Glutamatergic neuron (in vitro differentiated cells): ENCODE measurements around the gene SMAD9. TPM values are rescaled to one million over a fixed set of nuclear protein-coding genes. Genes with fewer than 3 reads are reported as not detected.

ENCODE experiments used
- DNase-seq: peaks from one replicate; pipeline ENCODE4 v3.0.0; 2022
- H3K27ac Mint-ChIP-seq: one replicate; pipeline ENCODE4 v1.8.0; 2020; ENCODE audit warnings: mild to moderate bottlenecking, mixed read lengths, inconsistent platforms; ENCODE audit not compliant: unreplicated experiment
- H3K27me3 Mint-ChIP-seq: one replicate; pipeline ENCODE4 v1.8.0; 2020; ENCODE audit warnings: mild to moderate bottlenecking, moderate library complexity, mixed read lengths, inconsistent platforms; ENCODE audit not compliant: unreplicated experiment
- H3K36me3 Mint-ChIP-seq: one replicate; pipeline ENCODE4 v1.8.0; 2020; ENCODE audit warnings: mild to moderate bottlenecking, mixed read lengths, inconsistent platforms; ENCODE audit not compliant: unreplicated experiment
- H3K4me1 Mint-ChIP-seq: one replicate; pipeline ENCODE4 v1.8.0; 2020; ENCODE audit warnings: mild to moderate bottlenecking, low read depth, mixed read lengths, inconsistent platforms; ENCODE audit not compliant: unreplicated experiment
- H3K4me3 Mint-ChIP-seq: one replicate; pipeline ENCODE4 v1.8.0; 2020; ENCODE audit warnings: mild to moderate bottlenecking, mixed read lengths, inconsistent platforms; ENCODE audit not compliant: unreplicated experiment
- H3K9me3 Mint-ChIP-seq: one replicate; pipeline ENCODE4 v1.8.0; 2020; ENCODE audit warnings: mild to moderate bottlenecking, moderate library complexity, mixed read lengths, inconsistent platforms; ENCODE audit not compliant: unreplicated experiment
- total RNA-seq: library from RNA; stranded (reverse); fragmentation: NEBNext Ultra II Directional; extraction: Animal tissue kit (Norgen Biotek cat#: 25700); gene quantifications from one replicate; pipeline ENCODE4 v1.2.1, GENCODE V29; 2021; ENCODE audit not compliant: unreplicated experiment
- TF ChIP-seq, protein P1 (sequence below): fragments of 200-600 bp; sonication (generic); IDR thresholded peaks from one replicate; pipeline ENCODE4 v1.5.0; 2021; ENCODE audit not compliant: partially characterized antibody, unreplicated experiment

The SMAD9 gene
- total RNA-seq, 1 donor from 2014 or later, result 43.6 TPM

DNA sequence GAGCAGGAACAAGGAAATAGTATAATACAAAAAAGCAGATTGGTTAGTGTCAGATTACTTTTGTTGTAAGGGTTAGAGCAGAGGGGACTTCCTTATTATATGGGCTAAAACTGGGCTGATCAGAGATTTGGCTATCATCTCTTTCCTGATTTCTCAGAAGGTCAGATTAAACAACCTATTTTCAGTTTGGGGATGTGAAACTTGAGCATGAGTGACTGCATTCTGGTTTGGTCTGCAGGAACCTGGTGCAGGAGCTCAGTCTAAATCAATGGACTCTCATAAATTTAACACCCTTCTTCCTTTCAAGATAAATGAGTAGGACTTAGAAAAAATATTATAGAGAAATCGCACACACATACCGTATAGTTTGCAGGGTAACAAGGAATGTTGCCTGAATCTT lies 113.9 kb downstream of the SMAD9 start:
- TF ChIP-seq, protein P1, sequence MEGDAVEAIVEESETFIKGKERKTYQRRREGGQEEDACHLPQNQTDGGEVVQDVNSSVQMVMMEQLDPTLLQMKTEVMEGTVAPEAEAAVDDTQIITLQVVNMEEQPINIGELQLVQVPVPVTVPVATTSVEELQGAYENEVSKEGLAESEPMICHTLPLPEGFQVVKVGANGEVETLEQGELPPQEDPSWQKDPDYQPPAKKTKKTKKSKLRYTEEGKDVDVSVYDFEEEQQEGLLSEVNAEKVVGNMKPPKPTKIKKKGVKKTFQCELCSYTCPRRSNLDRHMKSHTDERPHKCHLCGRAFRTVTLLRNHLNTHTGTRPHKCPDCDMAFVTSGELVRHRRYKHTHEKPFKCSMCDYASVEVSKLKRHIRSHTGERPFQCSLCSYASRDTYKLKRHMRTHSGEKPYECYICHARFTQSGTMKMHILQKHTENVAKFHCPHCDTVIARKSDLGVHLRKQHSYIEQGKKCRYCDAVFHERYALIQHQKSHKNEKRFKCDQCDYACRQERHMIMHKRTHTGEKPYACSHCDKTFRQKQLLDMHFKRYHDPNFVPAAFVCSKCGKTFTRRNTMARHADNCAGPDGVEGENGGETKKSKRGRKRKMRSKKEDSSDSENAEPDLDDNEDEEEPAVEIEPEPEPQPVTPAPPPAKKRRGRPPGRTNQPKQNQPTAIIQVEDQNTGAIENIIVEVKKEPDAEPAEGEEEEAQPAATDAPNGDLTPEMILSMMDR, result no peak
- Mint-ChIP-seq H3K27ac (no peak overlapping the region), H3K36me3 (no peaks in the 10 kb centered on the region), H3K9me3 (no peaks in the 10 kb centered on the region), H3K4me1 (peaks cover 4% of the 10 kb centered on the region), H3K27me3 (peaks cover 2% of the 10 kb centered on the region), H3K4me3 (no peak overlapping the region)
- DNase-seq, result no peak

DNA sequence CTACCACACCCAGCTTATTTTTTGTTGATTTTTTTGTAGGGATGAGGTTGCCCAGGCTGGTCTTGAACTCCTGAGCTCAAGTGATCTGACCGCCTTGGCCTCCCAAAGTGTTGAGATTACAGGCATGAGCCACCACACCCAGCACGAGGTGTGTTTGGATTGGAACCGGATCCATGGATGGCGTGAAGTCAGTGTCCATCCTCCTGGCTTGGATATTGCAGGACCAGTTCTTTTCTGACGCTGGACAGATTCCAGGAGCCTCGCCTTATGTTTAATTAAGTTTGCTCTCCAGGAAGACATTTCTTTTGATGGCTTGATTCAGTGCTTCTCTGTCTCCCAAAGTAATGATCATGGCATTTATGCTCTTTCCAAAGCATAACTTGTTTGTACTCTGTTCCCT lies 115.5 kb downstream of the SMAD9 start:
- Mint-ChIP-seq H3K27me3 (peaks cover 4% of the 10 kb centered on the region), H3K9me3 (no peaks in the 10 kb centered on the region), H3K4me1 (peaks cover 4% of the 10 kb centered on the region), H3K4me3 (no peak overlapping the region), H3K36me3 (no peaks in the 10 kb centered on the region), H3K27ac (no peak overlapping the region)
- no peak for DNase-seq
- TF ChIP-seq, protein P1, result no peak

DNA sequence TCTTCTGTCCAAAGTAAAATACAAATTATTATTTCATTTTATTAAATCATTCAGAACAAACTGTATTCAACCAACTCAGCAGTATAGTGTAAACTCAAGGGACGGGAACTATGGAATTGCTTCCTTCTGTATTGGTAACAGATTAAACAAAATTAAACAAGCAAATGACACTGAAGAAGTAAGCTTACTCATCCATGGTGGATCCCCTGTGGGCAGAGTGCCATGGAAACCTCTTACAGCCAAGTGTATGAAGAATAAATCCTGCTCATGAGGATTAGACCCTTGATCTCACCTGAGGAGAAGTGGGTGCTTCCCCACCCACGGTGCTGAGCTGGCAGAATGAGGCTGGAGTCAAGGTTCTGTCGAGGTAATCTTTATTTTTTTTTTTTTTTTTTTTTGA lies 119.0 kb downstream of the SMAD9 start:
- Mint-ChIP-seq H3K36me3 (no peaks in the 10 kb centered on the region), H3K4me1 (peaks cover 4% of the 10 kb centered on the region), H3K9me3 (no peaks in the 10 kb centered on the region), H3K27ac (no peak overlapping the region), H3K27me3 (peaks cover 4% of the 10 kb centered on the region), H3K4me3 (no peak overlapping the region)
- DNase-seq, result no peak
- TF ChIP-seq, protein P1, result no peak

DNA sequence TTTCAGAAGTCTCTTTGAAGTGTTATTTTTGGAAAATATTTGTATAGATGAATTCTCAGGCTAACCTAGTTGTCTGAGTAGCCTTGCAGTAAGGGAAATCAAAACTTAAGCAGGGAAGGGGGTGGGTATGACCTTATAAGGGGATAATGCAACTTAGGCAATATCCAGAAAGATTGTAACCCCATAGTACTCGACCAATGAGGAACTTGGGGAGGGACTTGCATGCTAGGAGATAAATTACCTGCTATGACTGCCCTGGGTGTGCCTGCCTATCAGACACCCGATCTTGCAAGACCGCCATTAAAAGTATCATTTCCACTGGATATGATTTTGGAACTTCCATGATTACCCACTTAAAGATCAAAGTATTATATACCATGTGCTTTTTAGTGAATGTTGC lies 124.0 kb downstream of the SMAD9 start:
- H3K27ac Mint-ChIP-seq, result no peak overlapping the region

DNA sequence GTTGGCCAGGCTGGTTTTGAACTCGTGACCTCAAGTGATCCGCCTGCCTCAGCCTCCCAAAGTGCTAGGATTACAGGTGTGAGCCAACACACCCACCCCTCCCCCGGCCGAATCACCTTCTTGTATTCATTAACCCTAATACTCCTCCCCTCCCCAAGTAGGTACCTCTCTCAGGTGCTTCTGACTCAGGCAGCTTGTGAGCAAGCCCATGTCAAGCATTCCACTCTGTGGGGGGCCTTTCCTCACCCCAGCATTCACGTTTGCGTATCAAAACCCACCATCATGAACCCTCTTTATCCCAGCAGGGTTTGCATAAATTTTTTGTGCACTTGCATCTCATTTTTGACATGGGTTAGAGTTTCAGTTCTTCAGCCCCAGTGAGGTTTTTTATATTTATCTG lies 124.6 kb downstream of the SMAD9 start:
- Mint-ChIP-seq H3K4me3 (no peak overlapping the region), H3K27ac (no peak overlapping the region), H3K9me3 (no peaks in the 10 kb centered on the region), H3K27me3 (peaks cover 3% of the 10 kb centered on the region), H3K4me1 (no peaks in the 10 kb centered on the region), H3K36me3 (no peaks in the 10 kb centered on the region)
- no peak for DNase-seq
- TF ChIP-seq, protein P1, result no peak

More for the DNA sequence above, 124.0 kb downstream of the SMAD9 start:
- H3K9me3 Mint-ChIP-seq, result no peaks in the 10 kb centered on the region
- no peaks in the 10 kb centered on the region for H3K36me3 Mint-ChIP-seq
- no peak for DNase-seq
- H3K27me3 Mint-ChIP-seq, result peaks cover 3% of the 10 kb centered on the region
- H3K4me3 Mint-ChIP-seq, result no peak overlapping the region
- TF ChIP-seq, protein P1, result no peak
- no peaks in the 10 kb centered on the region for H3K4me1 Mint-ChIP-seq

Other genes starting within 250 kb of the SMAD9 start
- 0.88 TPM for gene SERTM1, start 246.2 kb downstream of the SMAD9 start, total RNA-seq
- 4.8 TPM for gene RFXAP, start 101.0 kb downstream of the SMAD9 start, total RNA-seq
- 25.5 TPM for gene ALG5, start 79.1 kb upstream of the SMAD9 start, total RNA-seq
- 49.0 TPM for gene EXOSC8, start 80.5 kb upstream of the SMAD9 start, total RNA-seq
- gene SUPT20H, start 139.4 kb upstream of the SMAD9 start, total RNA-seq, result 115 TPM
- not detected for gene CSNK1A1L, start 185.4 kb upstream of the SMAD9 start, total RNA-seq